Omental fat pad (tissue), 4 donors: ENCODE data around the gene SLC8A1. TPM values are rescaled to one million over a fixed set of nuclear protein-coding genes. Genes with fewer than 3 reads are reported as not detected.

ENCODE experiments used
- ATAC-seq: fragments of 150-250 bp; one replicate; pipeline ENCODE4 v1.9.1; 2016; ENCODE audit warnings: mild to moderate bottlenecking, moderate library complexity; ENCODE audit not compliant: low FRiP score
- DNase-seq: peaks from one replicate; pipeline ENCODE4 v3.0.0-alpha.2; 2019; ENCODE audit warnings: low spot score
- CTCF ChIP-seq, 3 donors: fragments of 450-650 bp; IDR thresholded peaks; one replicate each; pipeline ENCODE4 v1.5.1; 2016 to 2017; ENCODE audit warnings: antibody characterized with exemption in 3 of 3, mild to moderate bottlenecking in 3 of 3, moderate library complexity in 2 of 3
- total RNA-seq, 4 donors: library from RNA; depleted of rRNA; stranded (reverse); fragments of >200 nt; gene quantifications; one replicate each; pipeline ENCODE4 v1.1.0, GENCODE V29; 2016

SLC8A1 gene
- total RNA-seq, 4 donors from 2014 or later: 17.5 to 47.0 (median 30.0) TPM

GRCh38 chr2:40281021-40281940 is 170.6 kb downstream of the SLC8A1 start:
- DNase-seq (no peak), ATAC-seq (no peak)

GRCh38 chr2:40279482-40279881 is 172.4 kb downstream of the SLC8A1 start:
- no peak for ATAC-seq
- TF ChIP-seq CTCF (IDR thresholded peaks at IDR 0.05): no peak
- no peak for DNase-seq

More at GRCh38 chr2:40281021-40281940, 170.6 kb downstream of the SLC8A1 start:
- TF ChIP-seq CTCF (IDR thresholded peaks at IDR 0.05): no peak

DNA sequence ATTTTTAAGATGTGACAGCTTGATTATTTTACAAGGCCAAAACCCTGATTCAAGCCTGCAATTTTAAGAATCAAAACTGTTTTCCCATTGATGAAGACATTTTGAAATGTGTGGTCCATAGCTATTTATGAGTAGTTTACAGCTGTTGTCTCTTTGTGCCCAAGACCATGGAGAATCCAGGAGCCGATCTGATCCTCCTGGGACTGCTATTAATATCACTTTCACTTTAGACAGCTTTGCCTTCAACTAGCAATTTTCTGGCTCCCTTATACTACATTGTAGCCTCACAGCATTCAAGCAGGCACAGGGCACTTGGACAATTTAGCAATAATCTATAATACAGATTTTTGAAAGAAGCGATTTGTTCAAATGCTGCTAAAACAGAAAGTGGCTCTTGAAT is 172.9 kb downstream of the SLC8A1 start:
- no peak for TF ChIP-seq CTCF (IDR thresholded peaks at IDR 0.05)
- no peak for ATAC-seq
- no peak for DNase-seq

- DNase-seq (no peak), ATAC-seq (no peak)
- no peak for TF ChIP-seq CTCF (IDR thresholded peaks at IDR 0.05)
Observed at GRCh38 chr2:40276076-40276475, 175.8 kb downstream of the SLC8A1 start.

GRCh38 chr2:40274270-40274669 is 177.6 kb downstream of the SLC8A1 start:
- ATAC-seq (no peak), DNase-seq (no peak)
- no peak for TF ChIP-seq CTCF (IDR thresholded peaks at IDR 0.05)

GRCh38 chr2:40273734-40274182 is 178.1 kb downstream of the SLC8A1 start:
- peak; percentile 69 for ATAC-seq
- no peak for TF ChIP-seq CTCF (IDR thresholded peaks at IDR 0.05)

GRCh38 chr2:40271094-40271493 is 180.8 kb downstream of the SLC8A1 start:
- ATAC-seq (no peak), DNase-seq (no peak)
- no peak for TF ChIP-seq CTCF (IDR thresholded peaks at IDR 0.05)

More at GRCh38 chr2:40273734-40274182, 178.1 kb downstream of the SLC8A1 start:
- DNase-seq: no peak
